Gastroesophageal sphincter (tissue), 3 donors: Measurements from ENCODE around the gene TSKU.

ENCODE experiments used
- CTCF ChIP-seq, 4 experiments: fragments of 200-600 bp in 2 of 4; fragments of 450-650 bp in 2 of 4; sonication (generic) in 1 of 4; IDR thresholded peaks; one replicate each; pipeline ENCODE4 v1.5.1; 2017 to 2019; ENCODE audit warnings: antibody characterized with exemption in 4 of 4, mild to moderate bottlenecking in 2 of 4, moderate library complexity in 2 of 4
- POLR2A ChIP-seq, 2 donors: fragments of 450-650 bp; IDR thresholded peaks; one replicate each; pipeline ENCODE4 v1.6.1; 2017; ENCODE audit warnings: antibody characterized with exemption in 2 of 2, mild to moderate bottlenecking in 2 of 2, moderate library complexity in 1 of 2

GRCh38 chr11:76778874-76779273 is 4.3 kb upstream of the TSKU start:
- no peak for TF ChIP-seq CTCF (IDR thresholded peaks at IDR 0.05)
- TF ChIP-seq POLR2A (IDR thresholded peaks at IDR 0.05), result no peak
